Measurements from ENCODE around the gene ST8SIA1.

ST8SIA1 gene

GRCh38 chr12:22329621-22330020 is 4.9 kb downstream of the ST8SIA1 start:
- no peak for DNase-seq (ENCODE audit: low read depth)

- no peak for DNase-seq (ENCODE audit: low read depth)
These were observed 9.3 kb downstream of the ST8SIA1 start for GRCh38 chr12:22325218-22325617.

- DNase-seq (ENCODE audit: low read depth): no peak
These were observed 12.4 kb downstream of the ST8SIA1 start for GRCh38 chr12:22322091-22322490.

- no peak for DNase-seq (ENCODE audit: low read depth)
These were observed 12.9 kb downstream of the ST8SIA1 start for GRCh38 chr12:22321638-22322037.

- no peak for DNase-seq (ENCODE audit: low read depth)
These were observed 13.4 kb downstream of the ST8SIA1 start for GRCh38 chr12:22321018-22321605.

GRCh38 chr12:22318108-22318737 is 16.3 kb downstream of the ST8SIA1 start:
- peak; percentile 13 for DNase-seq (ENCODE audit: low read depth)

GRCh38 chr12:22313963-22314330 is 20.6 kb downstream of the ST8SIA1 start:
- no peak for DNase-seq (ENCODE audit: low read depth)

GRCh38 chr12:22313286-22313962 is 21.1 kb downstream of the ST8SIA1 start:
- no peak for DNase-seq (ENCODE audit: low read depth)

- DNase-seq (ENCODE audit: low read depth): no peak
These were observed 22.2 kb downstream of the ST8SIA1 start for GRCh38 chr12:22312336-22312735.

GRCh38 chr12:22310709-22311108 is 23.8 kb downstream of the ST8SIA1 start:
- no peak for DNase-seq (ENCODE audit: low read depth)

- no peak for DNase-seq (ENCODE audit: low read depth)
These were observed 24.2 kb downstream of the ST8SIA1 start for GRCh38 chr12:22310275-22310674.

GRCh38 chr12:22307811-22308210 is 26.7 kb downstream of the ST8SIA1 start:
- DNase-seq (ENCODE audit: low read depth): no peak

- no peak for DNase-seq (ENCODE audit: low read depth)
These were observed 28.2 kb downstream of the ST8SIA1 start for GRCh38 chr12:22306311-22306710.

GRCh38 chr12:22304341-22304740 is 30.2 kb downstream of the ST8SIA1 start:
- DNase-seq (ENCODE audit: low read depth): no peak

- DNase-seq (ENCODE audit: low read depth): no peak
These were observed 35.1 kb downstream of the ST8SIA1 start for GRCh38 chr12:22299294-22299912.

- no peak for DNase-seq (ENCODE audit: low read depth)
These were observed 45.3 kb downstream of the ST8SIA1 start for GRCh38 chr12:22289250-22289649.

GRCh38 chr12:22287776-22288621 is 46.5 kb downstream of the ST8SIA1 start:
- DNase-seq (ENCODE audit: low read depth): peak; percentile 66

- no peak for DNase-seq (ENCODE audit: low read depth)
These were observed 47.4 kb downstream of the ST8SIA1 start for GRCh38 chr12:22287101-22287500.

- peak; percentile 93 for DNase-seq (ENCODE audit: low read depth)
These were observed 47.9 kb downstream of the ST8SIA1 start for GRCh38 chr12:22286569-22286968.

GRCh38 chr12:22285846-22286245 is 48.7 kb downstream of the ST8SIA1 start:
- DNase-seq (ENCODE audit: low read depth): no peak

GRCh38 chr12:22284871-22285270 is 49.6 kb downstream of the ST8SIA1 start:
- DNase-seq (ENCODE audit: low read depth): no peak

GRCh38 chr12:22283508-22283907 is 51.0 kb downstream of the ST8SIA1 start:
- no peak for DNase-seq (ENCODE audit: low read depth)

Data from EH (cell line).